Raji (cell line): ENCODE measurements around the gene FOXN3.
A peak's percentile ranks its signal among the peaks of the same experiment; 100 is the strongest.

Source experiments
- POLR2A ChIP-seq: IDR thresholded peaks from 2 replicates; pipeline ENCODE4 v1.6.1; 2011; ENCODE audit warnings: low read depth, low read length, control low read depth; ENCODE audit not compliant: insufficient read depth

FOXN3 gene, protein sequence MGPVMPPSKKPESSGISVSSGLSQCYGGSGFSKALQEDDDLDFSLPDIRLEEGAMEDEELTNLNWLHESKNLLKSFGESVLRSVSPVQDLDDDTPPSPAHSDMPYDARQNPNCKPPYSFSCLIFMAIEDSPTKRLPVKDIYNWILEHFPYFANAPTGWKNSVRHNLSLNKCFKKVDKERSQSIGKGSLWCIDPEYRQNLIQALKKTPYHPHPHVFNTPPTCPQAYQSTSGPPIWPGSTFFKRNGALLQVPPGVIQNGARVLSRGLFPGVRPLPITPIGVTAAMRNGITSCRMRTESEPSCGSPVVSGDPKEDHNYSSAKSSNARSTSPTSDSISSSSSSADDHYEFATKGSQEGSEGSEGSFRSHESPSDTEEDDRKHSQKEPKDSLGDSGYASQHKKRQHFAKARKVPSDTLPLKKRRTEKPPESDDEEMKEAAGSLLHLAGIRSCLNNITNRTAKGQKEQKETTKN

DNA sequence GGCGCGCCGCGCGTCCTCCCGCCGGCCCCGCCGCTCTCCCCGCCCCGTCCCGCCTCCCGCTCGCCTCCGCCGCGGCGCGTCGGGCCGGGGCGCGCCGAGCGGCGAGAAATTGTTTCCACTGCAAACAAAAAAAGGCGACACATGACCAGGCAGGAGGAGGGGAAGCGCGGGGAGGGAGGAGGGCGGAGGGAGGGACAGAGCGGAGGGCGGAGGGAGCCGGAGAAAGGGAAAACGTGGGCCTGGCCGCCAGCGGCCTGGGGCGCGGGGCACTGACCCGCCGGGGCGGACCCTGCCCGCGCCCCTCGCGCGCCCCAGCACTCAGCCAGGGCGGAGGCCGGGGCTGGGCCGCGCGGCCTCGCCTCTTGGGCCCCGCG lies at the start of gene FOXN3:
FOXN3 (minus strand) TSS at position 143 of the 374 bp plus-strand sequence. CDS start 4,757 bp downstream, outside the sequence.
- 0 out of 2 replicates have a peak, but pooled peaks have one; percentile 33 for TF ChIP-seq POLR2A

DNA sequence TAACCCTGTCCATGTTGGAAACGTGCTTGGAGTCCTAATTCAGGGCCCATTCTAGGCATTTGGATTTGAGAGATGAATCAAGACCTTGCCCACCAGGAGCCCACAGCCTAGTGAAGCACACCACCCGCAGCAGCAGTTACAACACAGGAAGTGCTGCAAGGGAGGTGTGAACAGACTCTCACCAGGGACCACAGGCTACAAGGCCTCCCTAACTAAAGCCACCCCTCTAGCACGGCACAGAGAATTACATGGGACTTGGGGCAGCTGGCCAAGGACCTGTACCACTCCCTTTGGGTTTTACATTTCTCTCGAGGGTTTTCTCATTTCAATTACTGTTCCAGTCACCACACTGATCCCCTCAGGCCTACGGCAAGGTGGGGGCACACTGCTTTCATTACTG lies 49.5 kb upstream of the FOXN3 start:
- TF ChIP-seq POLR2A: no peak

DNA sequence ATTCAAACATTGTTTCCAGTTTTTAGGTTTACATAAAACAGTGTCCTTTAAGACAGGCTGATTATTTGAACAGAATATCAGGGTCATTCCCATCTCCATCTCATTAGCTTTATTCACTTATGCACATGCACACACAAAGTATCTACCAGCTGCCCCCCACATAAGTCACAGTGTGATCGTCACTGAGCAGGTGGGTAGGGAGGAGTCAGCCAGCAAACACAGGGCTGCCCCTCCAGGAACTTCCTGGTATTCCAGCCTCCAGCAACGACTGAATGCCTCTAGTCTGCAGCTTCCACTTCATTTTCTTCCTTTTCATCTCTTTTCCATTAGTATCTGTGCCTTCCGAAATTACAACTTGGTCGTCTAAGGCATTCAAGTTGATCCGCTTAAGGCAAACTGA lies 48.8 kb upstream of the FOXN3 start:
- TF ChIP-seq POLR2A: no peak

DNA sequence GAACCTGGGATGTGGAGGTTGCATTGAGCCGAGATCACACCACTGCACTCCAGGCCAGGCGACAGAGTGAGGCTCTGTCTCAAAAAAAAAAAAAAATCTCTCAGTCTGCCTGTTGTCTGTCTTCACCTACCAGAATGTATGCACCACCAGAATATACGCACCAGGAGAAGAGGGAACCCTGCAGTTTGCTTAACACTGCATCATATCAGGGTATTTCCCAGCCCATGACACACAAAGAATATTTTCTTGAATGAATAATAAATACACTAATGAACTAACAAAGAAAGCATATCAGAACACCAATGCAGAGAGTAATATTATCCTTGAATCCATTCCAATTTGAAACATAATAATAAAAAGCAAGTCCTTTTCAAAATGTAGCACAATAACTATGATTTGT lies 44.2 kb upstream of the FOXN3 start:
- TF ChIP-seq POLR2A: no peak

DNA sequence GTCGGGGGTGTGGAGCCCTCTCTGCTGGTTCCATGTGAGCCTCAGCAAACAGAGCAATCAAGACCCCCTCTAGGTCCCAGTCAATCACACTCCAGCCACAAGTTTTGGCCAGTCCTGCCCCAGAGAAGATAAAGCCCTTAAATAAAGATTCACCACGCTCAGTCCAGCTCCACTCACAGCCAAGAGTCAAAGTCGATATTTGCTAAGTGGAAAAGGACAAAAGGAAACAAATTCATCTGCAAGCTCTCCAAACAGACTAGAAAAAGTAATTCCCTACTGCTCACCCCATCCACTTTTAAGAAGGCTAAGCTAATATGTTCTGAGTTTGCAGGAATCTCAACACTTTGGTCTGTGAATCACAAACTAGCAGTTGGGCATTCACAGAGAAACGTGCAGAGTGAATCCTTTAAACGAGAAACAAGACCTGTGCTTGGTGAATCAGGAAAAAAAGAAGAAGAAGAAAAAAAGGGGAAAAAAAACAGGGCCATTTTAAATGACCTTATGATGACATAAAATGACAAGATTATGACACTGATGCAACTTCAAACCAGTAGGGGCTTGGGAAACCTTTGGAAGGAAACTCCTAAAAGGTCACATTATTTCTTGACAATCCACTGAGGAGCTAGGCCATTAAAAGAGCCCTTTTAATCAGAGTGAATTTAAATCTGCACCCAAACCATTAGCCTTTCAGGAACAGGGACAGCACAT lies 41.8 kb upstream of the FOXN3 start:
- TF ChIP-seq POLR2A: no peak

DNA sequence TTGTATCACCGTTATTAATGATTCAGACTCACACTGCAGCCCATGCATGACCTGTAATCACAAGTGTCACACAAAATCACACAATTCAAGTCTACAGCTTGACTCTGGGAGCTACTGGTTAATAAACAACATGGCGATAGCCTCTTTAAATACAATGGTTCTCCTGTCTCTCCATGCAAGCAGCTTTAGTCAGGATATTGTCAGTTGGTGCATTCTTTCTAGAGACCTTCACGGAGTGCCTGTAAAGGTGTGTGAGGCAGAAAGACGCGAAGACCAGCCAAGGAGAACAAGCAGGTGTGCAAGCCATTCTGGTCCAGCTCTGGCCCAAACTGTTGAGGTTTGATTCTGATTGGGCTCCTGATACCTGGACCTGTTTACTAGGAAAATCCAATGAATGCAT lies 40.0 kb upstream of the FOXN3 start:
- TF ChIP-seq POLR2A: no peak

DNA sequence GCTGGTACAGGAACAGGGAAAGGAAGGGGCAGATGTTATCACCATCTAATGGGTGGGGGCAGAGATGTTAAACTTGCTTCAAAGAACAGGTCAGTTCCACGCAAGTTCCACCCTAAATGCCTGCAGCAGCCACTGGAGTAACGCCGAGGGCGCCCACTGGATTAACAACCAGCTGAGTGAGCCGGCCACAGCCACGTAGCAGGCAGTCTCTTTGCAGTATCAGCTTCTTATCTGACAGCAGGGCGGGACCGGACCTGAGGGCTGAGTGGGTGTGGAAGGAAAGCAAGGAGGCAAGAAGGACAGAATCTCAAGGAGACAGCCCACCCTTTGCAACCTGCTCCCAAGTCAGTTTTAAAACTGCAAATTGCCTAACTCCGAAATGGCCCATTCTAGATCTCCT lies 38.4 kb upstream of the FOXN3 start:
- TF ChIP-seq POLR2A: no peak

DNA sequence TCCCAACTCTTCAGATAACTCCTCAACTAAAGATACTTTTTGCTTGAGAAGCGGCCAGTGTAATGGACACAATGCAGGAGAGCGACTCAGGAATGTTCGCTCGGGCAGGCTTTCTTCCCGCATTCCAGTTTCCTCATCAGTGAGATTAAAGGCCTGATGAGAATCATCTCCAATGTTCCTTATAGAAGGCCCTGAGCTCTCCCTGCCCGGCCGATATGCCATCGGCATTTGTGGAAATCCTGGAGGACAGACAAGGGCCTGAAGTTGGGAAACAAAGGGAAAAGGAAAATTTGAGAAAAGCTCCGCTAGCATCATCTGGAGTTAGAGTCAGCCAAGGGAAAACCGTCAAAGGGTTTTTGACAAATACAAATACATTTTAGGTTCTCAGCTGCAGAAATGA lies 38.0 kb upstream of the FOXN3 start:
- no peak for TF ChIP-seq POLR2A

DNA sequence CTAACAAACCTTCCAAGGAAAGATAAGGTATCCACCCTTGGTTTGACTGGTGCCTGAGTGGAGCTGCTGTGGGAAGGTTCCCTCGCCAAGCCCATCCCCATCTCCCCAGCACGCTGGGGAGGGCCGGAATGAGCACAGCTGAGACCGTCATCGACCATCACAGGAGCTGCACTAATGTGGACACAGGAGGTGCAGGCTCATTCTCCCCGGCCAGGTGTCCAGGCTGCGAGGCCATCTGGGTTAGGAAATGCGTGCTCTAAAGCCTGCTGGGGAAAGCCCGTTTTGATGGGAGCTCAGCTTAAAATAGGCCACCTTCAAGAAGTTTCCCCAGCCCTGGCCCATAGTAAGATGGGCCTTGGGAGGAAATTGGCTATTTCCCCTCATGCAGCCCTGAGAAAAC lies 35.2 kb upstream of the FOXN3 start:
- no peak for TF ChIP-seq POLR2A

DNA sequence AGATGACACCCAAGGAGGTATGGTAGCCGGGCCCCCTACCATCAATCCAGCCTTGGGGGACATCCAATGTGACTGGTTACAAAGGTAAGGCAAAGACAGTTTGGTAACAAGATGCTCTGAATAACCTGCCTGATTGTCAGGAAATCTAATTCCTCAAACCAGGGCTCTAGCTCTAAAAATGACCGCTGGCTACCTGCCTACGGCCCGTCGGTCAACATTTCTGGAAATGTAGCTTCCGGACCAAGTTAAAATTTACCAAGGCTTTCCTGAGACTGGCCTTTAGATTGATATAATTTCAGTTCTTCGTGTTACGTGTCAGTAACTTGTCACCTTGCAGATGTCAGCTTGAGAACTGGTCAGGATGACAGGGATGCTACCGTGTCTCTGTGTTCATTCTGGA lies 34.2 kb upstream of the FOXN3 start:
- TF ChIP-seq POLR2A: no peak

DNA sequence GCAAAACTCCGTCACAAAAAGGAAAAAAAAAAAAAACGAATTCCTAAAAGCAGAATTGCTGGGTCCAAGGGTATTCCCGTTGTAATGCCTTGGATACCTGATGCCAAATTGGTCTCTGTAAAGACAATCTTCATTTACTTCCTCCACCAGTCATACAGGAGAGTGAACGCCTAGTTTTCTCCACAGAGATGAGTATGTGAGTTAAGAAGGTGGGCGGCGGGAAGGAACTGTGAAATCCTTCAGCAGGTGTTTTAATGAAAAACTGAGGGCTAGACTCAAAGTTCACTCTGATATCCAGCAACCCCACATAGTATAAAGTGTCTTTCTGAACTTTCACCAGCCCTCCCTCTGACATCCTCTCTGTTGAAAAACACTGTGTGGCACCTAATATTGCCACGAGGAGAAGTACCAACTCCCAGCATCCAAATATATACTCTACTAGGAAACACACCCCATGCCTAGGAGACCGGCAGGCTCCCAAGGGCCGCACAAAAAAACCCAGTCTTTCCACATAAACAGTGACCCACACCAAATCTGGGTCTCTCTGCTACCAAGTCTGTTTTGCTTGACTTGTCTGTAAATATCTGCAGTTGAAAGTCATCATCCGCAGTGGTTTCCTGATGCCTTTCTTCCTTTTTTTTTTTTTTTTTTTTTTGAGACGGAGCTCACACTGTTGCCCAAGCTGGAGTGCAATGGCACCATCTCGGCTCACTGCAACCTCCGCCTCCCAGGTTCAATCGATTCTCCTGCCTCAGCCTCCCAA lies 30.3 kb upstream of the FOXN3 start:
- TF ChIP-seq POLR2A: no peak

DNA sequence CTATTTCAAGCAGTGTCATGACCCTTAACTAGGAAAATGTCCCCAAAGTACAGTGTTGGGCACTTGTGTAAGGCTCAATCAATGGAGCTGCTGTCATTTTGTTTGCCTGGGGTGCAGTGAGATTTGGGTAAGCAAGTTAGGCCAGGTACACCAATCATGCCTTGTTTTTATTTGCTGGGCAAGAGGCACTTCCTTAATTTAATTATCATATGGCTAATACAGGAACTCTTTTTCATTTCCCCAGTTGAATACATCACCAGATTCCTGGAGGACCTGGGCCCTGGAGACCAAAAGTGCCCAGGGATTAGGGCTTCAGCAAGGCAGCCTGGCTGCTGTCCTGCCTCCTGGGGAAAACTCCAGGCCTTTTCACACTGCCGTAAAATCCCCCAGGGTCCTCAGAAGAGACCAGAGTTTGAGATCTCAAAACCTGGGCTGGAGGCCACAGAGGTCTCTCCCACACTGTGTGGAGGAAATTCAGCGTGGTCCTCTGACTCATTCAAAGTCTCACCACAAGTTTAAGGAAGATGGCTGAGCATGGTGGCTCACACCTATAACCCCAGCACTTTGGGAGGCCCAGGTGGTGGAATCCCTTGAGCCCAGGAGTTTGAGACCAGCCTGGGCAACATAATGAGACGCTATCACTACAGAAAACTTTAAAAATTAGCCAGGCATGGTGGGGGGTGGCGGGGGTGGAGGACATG lies 28.4 kb upstream of the FOXN3 start:
- TF ChIP-seq POLR2A: no peak

DNA sequence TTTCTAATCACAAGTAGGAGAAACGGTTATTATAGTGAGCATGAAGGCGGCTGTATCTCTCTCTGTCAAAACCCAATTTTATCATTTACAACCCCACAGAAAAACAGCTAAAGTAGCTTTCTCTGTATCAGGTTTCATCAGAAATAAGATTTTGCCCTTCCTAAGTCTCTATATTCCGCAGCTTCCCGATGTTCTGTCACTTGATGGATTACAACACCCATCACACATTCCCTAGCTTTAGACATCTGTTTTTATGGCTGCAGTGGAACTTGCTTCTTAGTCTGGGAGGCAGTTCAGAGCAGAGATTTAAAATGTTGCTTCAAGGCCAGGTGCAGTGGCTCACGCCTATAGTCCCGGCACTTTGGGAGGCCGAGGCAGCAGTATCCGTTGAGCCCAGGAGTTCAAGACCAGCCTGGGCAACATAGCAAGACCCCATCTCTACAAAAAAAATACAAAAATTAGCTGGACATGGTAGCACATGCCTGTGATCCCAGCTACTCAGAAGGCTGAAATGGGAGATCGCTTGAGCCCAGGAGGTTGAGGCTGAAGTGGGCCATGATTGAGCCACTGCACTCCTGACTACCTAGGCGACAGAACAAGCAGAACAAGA lies 27.6 kb upstream of the FOXN3 start:
- TF ChIP-seq POLR2A: no peak

DNA sequence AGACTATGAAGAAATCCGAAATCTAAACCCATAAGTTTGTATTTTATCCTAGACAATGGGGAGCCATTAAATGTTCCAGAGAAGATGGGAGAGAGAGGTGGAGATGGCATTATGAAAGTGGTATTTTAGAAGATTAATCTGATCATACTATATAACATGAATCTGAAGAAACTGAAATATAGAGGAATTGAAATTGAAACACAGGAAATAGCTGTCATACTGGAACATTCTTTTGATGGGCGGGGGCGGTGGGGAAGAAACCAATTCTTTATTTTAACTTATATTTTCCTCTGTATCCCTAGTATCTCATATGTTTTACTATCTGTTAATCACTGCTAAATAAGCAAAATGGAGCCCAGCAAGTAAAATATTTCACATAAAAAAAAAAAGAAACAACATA lies 27.0 kb upstream of the FOXN3 start:
- TF ChIP-seq POLR2A: no peak

DNA sequence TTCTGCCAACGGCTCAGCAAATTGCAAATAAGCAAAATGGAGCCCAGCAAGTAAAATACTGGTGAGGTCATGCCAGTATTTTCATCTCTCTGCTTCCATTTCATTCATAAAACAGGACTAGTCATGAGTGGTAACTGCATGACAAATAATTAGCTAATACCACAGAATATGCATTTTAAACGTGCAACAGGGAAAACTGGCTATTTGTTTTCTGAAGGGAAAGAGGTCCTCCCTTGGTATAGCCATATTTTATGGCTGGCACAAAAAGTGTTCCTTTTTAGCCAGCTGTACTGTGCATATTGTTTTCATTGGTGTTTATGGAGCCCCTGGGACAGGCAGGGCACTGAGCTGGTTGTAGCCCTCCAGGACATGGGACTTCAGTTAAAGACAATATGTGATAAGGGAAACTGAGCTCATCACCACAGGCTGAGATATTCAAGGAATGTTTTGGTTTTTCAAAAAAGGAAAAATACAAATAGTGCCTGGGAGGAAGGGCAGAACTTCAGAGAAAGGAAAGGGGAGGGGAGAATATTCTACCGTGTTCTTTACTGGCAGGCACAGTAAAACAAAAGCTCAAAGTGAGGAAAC lies 26.1 kb upstream of the FOXN3 start:
- TF ChIP-seq POLR2A: no peak

DNA sequence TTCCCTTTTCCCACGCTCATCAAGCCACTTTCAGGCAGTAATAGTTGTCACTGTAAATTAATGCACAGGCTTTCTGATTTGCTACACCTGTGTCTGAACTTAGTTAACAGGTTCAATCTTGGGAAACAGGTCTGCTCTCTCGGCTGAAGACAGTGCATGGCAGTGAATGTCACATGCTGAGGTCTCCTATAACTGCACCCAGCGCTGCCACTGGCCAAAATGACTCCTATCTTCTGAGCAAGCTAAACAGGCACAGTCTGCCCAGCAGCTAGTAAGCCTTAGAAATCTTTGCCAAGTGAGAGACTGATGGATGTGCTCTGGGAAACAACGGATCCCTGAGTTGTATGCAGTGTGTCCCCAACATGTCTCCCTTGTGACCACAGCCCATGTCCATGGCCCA lies 25.2 kb upstream of the FOXN3 start:
- TF ChIP-seq POLR2A: no peak
